ENCODE measurements around the gene ASTN2.

ASTN2 gene

DNA sequence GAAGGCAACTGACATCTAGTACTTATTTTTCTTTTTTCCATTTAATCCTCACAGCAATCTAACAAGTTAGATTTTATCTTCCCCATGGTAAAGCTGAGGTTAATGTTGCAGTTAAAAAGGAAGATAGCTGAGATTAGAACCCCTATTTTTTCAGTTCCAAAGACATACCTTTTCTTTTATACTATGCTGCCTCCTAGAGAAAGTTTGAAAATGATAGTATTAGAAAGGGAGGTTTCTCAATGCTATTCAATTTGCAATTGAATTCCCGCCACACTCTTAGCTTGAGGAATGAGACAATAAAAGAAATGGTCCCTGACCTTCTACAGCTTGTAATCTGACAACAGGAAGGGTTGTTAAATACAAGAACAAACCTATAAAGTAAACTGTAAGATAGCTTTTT, 923.6 kb downstream of the ASTN2 start:
- no peak for DNase-seq (ENCODE audit: low read depth, low spot score)

DNA sequence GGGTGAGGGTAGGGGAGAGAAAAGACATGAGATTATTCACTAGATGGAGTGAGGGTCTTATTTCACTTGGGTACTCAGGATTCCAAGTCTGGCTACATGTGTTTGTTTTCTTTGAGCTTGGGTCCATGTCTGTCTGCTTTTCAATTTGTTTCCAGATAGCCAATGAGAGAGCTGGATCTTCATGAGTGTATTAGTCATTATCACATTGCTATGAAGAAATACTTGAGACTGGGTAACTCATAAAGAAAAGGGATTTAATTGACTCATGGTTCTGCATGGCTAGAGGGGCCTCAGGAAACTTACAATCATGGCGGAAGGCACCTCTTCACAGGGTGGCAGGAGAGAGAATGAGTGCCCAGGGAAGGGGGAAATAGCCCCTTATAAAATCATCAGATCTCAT, 924.5 kb downstream of the ASTN2 start:
- DNase-seq (ENCODE audit: low read depth, low spot score) = no peak

DNA sequence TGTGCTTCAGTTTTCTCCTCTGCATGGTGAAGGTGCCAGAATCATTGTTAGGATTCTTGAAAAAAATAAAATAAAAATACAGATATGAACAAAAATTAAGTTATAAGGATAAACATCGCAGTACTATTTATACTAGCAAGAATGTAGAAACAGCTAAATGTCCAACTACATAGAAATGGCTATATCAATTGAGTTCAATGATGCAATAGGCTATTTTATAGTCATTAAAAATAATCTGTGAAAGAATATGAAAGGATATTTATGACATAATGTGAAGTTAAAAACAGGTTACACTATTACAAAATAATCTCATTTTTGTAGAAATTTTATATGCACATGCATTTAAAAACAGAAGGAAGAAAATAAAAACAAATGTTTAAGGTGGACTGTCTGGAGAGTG, 926.5 kb downstream of the ASTN2 start:
- no peak for DNase-seq (ENCODE audit: low read depth, low spot score)

DNA sequence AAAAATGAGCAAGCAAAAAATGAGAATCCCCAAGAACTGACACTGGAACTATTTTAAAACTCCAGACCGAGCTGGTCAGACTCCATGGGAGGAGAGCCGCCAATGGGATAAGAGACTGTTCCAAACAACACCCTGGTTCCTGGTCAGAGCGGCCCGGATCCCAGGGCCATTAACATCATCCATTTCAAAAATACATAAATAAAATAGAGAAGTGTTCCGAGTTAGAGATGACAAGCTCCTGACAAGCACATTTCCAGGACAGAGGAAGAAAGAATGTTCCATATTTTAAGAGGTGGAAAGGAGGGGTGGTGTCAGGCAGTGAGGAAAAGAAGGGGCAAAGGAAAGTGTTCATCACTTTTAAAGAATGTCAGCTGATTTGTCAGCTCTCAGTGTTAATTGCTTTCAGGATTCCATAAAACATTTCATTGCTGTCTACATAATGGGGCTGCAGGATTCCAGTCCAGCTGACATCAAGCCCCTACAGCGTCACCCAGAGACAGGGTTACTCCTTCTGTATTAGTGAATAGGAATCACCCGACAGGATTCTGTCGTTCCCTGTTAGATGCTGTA, 930.3 kb downstream of the ASTN2 start:
- no peak for DNase-seq (ENCODE audit: low read depth, low spot score)

DNA sequence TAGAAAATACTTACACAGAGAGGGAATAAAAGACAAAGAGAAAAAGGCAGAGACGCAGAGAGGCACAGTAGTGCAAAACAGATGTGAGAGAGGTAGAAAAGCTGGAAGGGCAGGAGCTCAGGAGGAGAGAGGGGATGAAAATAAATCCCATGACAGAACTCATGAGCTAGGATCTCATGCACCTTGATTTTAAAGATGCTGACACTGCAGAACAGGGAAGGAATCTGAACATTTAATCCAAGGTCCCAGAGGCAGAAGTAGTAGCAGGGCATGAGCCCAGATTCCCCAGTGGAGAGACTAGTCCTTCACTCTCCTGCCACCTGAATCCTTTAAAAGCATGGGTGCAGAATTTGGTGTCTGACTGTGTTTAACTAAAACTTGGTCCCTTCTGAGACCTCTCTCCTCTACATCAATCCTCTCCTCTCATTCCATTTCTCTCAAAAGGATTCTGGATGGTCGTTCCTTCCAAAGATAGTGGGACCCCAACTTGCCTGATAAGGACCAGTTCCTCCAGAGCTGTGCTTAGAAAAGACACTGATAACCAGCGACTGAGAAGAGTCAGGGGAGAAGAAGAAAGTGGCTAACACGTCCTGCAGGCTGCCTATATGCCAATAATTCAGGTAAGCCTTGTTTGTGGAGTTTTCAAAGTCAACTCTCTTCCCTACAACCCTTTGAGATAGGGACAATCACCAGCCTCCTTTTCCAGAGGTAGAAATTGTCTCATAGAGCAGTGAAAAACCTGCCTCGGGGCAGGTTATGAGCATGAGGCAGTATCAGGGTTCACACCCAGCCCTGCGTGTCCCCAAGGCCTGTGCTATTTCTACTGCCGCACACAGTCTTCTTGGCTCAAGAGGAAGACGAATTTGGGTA, 931.0 kb downstream of the ASTN2 start:
- no peak for DNase-seq (ENCODE audit: low read depth, low spot score)

DNA sequence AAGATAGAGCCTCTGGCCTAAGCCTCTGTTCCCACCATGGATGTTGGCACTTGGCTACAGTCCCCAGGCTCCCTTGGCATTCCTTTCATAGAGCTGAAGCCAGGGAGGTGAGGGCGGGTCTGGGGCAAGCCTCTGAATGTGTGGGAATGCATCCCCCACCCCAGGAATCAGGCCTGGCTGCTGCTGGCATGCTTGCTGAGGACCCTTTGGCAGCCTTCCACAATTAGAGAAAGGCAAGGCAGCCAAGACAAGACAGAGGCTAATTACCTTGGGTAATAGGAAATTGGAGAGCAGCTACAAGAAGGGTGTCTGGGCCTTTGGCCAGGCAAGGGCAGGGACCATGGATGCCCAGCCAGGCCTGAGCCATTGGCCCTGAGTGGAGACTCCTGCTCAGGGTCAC, 932.1 kb downstream of the ASTN2 start:
- no peak for DNase-seq (ENCODE audit: low read depth, low spot score)

DNA sequence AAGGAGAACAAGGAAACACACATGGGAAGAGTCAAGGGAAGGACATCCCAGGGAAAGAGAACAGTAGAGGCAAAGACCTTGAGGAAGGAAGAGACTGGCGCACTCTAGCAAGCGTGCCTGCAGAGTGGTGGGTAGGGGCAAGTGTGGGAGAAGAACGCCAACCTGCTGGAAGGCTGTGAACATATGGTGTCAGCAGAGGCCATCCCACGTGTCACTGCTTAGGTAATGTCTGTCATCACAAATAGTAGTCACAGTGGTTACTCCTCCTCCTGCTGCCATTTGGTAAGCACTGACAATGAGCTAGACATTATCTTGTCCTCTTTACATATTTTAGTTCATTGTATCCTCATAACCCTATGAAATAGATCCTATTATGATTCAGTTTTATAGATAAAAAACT, 934.2 kb downstream of the ASTN2 start:
- no peak for DNase-seq (ENCODE audit: low read depth, low spot score)

DNA sequence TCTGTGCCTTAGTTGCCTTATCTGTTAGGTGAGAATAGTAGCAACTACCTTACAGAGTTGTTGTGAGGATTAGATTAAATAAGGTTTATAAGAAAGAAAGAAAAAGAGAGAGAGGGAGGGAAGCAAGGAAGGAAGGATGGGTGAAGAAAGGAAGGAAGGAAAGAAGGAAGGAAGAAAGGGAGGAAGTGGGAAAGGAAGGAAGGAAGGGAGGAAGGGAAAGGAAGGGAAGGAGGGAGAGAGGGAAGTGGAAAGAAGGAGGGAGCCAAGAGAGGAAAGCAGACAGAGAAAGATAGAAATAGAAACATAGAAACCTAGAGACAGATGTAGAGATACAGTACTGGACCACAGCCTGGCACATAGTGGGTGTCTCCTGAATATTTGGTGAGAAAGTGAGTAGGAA, 934.9 kb downstream of the ASTN2 start:
- no peak for DNase-seq (ENCODE audit: low read depth, low spot score)

DNA sequence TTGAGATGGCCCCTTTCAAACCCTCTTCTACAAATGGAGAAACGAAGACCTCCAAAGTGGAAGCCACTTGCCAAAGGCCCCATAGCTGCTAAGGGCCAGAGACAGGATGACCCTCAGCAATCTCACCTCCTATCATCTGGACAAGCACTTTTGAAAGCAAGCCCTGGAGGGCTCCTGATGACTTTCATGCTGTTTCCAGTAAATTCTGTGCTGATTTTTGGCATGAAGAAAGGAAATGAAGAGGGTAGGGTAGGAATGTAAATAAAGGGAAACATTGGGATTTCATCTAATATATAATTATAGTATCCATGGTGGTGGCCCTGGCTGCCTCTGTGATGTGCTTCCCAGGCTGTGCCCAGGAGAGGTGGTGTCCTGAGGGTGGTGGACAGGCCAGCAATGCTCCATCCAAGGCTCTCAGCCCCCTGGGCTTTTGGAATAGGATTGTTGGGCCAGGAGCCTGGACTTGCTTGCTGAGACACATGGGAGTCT, 935.8 kb downstream of the ASTN2 start:
- DNase-seq (ENCODE audit: low read depth, low spot score) = no peak

DNA sequence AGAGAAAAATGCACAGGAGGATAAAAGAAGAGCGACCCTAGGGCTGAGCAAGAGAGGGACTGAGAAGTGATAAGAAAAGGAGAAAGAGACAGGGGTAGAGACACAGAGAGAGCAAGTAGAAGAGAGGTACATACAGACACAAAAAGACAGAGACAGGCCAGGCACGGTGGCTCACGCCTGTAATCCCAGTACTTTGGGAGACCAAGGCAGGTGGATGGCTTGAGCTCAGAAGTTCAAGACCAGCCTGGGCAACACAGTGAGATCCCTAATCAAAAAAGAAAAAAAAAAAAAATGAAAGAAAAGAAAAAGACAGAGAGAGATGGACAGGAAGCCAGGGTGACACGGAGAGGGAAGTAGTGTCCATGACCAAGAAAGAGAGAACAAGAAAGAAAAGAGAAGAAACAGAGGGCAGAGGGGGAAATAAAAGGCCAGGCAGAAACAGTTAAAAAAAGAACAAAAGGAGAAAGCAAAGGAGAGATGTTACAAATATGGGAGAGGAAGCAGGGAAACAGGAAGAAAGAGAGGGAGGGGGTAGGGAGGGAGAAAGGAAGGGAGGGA, 937.2 kb downstream of the ASTN2 start:
- no peak for DNase-seq (ENCODE audit: low read depth, low spot score)

DNA sequence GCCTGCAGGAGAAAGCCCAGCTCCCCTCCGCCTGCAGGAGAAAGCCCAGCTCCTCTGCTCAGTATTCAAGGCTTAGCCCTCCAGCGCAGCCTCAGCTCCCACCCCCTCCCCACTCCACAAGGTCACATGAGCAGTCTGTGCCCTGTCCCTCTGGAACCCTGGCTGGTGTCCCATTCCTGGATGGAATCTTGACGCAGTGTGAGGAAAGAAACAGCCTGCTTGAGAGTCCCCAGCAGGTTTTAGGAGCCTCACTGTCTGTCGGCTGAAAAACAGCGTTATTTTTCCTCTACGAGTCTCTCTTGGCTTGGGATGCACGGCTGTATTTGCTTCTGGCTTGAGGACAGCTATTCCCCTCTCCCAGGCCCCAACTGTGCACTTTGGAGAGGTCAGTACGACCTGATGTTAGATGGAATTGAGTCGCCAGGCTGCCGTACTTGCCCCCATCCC, 937.9 kb downstream of the ASTN2 start:
- no peak for DNase-seq (ENCODE audit: low read depth, low spot score)

DNA sequence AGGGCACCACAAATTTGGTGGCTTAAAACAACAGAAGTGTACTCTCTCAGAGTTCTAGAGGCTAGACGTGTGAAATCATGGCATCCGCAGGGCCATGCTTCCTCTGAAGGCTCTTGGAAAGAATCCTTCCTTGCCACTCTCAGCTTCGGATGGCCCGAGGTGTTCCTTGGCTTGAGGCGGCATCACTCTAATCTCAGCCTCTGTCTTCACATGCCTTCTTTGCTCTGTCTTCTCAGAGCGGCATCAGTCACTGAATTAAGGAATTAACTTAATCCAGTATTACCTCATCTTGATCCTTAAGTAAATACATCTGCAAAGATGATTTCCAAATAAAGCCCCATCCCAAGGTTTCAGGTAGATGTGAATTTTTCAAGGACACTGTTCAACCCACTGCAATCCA, 938.9 kb downstream of the ASTN2 start:
- DNase-seq (ENCODE audit: low read depth, low spot score) = no peak

DNA sequence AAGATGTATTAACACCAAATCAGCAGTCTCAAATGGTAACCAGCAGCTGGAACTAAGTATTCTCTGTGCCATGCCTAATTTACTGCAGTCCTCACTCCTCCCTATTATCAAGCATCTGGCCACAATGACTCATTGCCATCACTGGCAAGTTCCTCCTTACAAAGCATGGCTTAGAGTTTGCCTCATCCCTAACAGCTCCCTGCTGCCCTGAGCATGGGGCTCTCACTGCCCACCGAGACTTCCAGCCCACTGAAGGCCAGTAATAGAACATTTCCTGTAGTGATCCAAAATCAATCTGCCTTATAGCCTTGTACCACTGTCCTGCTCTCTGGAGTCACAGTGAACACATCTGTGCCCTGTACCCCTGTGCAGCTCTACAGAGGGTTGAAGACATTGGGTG, 939.7 kb downstream of the ASTN2 start:
- no peak for DNase-seq (ENCODE audit: low read depth, low spot score)

DNA sequence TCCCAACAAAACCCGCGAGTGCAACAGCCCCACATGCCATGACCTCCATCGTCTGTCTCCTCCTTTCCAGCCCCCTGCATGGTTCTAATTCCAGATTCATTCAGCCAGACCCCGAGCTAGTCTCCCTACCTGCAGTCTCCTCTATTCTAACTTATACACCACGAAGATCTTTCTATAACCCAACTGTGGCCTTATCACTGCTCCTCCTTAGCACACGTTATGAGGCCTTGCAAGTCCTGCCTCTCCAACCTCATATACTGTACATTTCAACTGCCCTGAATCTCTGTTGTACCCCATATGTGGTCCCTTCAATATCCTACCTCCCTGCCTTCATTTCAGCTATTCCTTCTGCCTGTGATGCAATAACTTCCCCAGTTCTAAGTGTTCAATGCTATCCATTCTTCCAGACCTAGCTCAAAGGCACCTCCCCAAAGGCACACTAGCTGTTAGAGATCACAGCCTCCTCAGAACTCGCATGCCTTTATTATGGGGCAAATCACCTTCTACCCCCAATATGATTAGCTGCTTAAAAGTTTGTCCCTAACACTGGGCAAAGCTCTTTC, 942.8 kb downstream of the ASTN2 start:
- no peak for DNase-seq (ENCODE audit: low read depth, low spot score)

DNA sequence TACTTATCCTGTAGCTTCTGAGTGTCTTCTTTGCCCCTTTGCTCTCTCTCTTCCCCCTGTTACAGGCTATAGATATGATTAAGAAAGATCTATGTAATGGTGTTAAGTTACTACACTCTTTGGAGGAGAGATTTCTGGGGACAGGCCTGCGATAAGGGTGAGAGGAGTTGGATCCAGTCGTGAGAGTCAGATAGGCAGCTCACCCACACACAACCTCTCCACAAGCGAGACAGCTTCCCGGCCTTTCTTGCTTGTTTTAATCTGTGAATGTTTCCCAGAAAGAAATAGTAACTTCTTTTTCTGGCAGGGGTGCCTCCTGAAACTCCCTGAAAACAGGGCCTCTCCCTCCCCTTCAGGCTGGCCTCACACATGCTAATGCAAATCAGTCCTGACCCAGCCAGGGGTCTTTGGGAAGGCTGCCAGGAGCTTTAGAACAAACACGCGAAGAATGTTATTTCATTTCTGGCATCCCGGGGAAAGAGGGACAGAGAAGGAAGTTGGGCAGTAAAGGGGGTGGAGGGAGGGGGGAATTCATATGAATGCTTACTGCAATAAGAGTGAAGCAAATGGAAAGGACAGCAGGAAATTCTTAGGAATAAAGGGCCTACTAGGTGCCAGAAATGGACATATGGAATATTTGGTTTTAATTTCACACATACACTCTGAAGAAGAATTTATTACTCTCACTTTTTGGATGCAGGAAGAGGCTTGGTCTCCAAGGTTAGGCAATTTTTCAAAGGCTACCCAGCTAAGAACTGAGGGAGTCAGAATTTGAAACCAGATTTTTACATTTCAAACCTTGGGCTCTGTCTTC, 943.6 kb downstream of the ASTN2 start:
- DNase-seq (ENCODE audit: low read depth, low spot score) = peak; percentile 92

DNA sequence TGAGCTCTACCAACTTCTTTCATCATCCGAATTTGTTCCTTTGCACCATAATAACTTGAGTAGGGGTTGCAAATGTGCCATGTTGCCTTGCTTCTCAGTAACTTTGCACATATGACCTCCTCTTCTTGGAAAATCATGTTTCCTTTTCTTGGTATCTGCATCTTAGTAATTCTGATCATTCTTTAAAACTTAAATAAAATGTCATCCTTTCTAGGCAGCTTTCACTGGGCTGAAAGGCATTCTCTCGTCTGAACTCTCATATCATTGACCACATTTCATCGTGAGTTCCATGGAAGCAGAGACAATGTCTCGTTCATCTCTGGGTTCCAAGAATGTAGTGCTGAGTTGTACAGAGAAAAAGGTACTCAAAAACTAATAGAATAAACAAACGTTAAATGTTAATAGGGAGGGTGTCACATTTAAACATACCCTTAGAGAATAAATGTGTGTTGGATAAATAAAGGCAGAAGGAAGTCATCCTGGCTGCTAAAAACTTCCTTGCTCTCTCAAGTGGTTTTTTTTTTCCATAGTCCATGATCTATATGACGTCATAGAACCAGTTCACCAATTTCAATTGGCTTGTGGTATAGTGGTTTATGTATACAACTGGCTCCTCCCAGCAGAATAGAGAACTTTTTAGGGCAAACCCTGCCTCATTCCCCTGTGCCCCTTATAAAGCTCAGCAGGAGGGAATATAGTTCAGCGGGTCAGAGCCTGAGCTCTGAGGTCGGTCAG, 945.9 kb downstream of the ASTN2 start:
- no peak for DNase-seq (ENCODE audit: low read depth, low spot score)

DNA sequence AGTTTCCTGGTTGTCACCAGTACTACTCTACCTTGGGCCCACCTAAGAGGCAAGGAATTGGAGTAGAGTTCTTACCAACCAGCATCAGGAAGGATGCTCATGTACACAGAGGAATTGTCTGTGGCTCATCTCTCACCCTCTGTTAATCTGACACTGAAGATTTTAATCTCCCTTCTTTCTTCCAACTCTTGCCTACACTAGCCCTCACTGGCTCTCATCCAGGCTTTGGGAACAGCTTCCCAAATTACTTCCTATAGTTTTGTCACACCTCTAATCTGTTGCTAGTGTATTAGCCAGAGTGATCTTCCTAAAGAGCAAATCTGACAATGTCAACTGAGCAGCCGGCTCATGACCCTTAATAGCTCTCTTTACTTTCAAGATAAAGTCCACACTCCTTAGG, 946.5 kb downstream of the ASTN2 start:
- no peak for DNase-seq (ENCODE audit: low read depth, low spot score)

DNA sequence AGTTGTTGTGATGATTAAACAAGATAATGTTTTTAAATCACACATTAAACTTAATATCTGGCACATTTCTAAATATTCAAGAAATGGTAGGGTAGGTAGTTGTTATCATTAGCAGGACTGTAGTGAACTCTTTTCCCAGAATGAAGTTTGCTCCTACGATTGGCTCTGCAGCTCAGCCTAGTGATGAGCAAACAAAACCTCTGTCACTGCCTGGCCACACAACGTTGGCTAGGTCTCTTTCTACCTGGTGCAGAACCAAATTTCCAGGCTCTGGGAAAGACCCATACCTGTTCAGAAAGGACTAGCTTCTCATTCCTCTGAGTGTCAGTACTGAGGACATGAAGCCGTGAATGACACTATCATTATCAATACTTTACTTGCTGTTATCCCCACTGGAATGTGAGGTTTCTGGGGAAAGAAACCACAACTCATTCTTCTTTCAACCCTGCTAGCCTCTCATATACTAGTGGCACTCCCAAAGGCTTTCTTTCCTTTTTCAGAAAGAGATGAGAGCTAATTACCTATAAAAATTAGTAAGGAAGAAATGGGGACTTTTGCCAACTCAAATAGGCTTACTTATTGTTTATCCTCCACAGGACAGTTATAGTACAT, 947.0 kb downstream of the ASTN2 start:
- DNase-seq (ENCODE audit: low read depth, low spot score) = no peak

DNA sequence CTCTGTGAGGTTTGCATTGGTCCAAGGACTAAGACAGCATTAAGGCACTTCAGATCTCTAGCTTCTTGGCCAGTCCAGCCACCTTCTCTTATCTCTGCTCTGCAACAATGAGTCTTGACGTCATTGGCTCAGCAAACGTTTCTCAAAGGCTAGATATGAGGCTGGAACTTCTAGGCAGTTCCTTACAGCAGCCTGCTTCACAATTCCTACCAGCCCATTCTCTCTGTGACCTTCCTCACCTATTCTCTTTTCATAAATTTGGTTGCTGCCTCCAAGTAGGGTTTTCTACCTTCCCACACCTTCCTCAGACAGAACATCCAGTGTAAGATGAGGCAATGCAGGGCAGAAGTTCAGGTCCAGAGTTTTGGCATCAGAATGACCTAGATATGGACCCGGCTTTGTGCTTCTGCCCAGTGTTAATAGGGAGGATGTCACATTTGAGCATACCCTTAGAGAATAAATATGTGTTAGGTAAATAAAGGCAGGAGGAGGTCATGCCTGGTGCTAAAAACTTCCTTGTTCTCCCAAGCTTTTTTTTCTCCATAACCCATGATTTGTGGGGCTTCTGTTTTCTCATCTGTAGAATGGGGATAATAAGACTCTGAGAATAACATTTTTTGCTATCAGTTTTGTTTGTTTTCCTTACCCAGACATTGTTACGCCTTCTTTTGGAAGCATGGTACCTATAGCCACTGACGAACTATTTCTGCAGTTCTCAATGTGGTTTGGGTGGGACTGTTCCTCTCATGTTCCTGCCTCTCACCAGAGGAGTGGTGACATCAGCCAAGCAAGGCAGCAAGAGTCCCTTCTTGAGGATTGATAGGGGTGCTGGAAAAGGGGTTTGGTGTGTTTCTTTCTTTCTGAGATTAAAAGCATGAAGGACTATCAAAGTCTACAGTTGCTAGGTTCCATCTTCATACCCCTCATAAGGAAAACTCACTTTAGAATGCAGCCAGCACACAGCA, 948.3 kb downstream of the ASTN2 start:
- DNase-seq (ENCODE audit: low read depth, low spot score) = no peak
